GM19099 (cell line): Measurements from ENCODE around the gene NPAS3.

Experiments
- POLR2A ChIP-seq: IDR thresholded peaks from 3 replicates; pipeline ENCODE4 v1.6.1; 2011; ENCODE audit warnings: low read depth; ENCODE audit not compliant: insufficient read length; ENCODE audit errors: extremely low read depth

Gene NPAS3

DNA sequence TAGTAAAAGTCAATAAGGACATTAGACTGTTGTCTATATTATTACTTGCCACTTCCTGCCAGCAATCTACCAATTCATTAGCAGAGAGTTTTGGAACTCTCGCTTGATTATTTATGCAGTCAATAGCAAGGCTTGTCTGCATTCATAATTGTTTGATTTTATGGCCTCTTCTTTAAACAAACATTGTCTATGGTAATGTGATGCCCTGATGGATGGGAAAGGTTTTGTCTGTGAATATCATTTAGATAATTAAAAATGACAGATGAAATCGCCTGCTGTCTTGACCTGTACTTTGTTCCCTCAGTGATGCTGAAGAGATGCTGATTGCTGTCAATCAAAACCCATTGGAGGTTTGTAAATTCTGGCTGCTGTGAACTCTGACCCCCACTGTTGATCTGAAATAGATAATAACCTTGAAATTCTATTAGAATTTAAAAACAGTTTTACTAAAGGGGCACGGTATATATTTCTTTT lies 455.3 kb downstream of the NPAS3 start:
- TF ChIP-seq POLR2A, result no peak

DNA sequence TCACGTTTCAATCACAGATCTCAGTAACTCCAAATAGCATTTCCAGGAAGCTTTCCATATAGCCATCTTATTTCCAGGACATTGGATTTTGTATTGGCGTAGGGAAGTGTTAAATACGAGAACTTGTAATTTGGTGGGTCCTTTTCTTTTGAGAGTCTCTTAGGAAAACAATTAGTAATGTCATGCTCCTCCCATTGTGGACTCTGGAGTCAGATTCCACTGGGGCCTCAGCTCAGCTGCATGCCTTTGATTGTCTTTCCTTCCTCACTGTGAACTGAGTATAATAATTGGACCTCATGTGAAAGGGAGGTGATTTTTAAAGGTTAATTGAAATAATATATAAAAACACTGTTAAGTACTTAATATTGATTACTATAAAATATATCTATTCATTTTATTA lies 462.6 kb downstream of the NPAS3 start:
- TF ChIP-seq POLR2A, result no peak

DNA sequence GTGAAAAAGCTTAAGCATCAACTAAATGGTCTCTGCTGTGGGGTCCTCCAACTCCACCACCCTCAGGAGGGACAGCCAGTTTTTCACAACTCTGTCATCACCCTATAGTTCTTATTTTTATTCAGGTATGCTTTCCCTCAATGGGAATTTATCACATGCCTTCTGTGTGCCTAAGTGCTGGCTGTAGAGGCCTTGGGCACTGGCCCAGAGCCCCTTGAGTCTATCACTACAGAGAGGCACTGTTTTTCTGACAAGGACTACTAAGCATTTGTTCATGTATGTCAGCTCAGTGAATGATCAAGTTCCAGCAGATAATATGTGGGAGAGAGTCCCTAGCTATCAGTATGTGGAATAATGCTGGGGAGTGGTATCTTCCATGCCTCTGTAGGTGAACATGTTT lies 463.9 kb downstream of the NPAS3 start:
- TF ChIP-seq POLR2A, result no peak

DNA sequence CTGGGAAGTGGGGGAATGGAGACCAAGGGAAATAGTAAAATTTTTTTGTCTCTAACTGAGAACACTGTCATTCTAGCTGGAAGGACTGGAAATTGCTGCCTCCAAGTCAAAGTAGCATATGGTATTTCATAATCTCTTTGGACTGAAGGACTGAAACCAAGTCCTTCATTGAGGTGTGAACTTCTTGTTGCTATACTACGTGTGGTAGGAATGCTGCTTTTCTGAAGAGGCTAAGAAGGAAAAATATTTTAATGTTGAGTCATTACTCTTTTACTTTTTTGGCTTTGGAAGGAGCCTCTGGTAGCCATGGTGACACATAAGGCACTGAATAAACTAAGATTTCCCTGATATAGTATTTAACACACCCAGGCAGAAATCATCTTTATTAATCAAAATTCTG lies 465.4 kb downstream of the NPAS3 start:
- TF ChIP-seq POLR2A, result no peak

DNA sequence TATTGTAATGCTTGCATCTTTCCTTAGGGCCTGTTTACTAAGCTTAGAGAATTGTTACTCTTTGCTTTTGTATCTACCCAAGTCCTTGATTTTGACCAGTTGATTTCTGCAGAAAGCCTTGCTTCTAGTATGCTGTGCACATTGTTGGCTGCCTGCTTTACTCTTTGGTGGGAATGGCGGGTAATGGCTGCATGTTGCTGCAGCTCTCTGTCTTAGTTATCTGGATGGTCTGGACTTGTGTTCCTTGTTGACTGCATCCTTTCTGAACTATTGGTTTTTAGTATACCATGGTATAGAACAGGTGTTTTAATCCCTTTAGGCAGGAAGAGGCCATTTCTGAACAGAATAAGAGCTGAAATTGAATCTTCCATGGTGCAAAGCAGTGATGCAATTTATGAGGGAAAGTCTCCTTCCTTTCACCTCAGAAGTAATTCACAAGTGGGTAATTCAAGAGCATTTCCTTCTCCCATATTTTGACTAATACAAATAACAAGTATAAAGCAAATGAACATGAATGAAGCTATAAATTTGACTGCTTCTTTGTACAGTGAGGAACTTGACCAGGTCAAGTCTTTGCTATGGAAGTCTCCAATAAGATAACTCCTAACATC lies 466.4 kb downstream of the NPAS3 start:
- TF ChIP-seq POLR2A, result no peak

DNA sequence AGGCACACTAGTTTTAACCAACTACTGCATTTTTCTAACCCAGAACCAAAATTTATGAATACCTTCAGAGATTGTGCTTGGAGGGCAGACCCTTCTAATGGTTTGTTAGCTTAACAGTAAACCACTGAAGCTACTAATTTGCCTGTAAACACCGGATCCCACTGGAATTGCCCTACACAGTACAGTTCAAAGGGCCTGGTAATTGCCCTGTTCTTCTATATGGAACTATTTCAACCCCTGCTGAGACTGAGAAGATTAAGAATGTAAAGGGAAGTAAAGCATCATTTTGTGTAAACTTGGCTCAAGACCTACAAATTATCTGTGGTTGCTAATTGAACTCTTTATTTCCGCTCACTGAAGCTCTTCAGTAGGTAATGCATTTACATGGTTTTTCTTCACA lies 468.1 kb downstream of the NPAS3 start:
- TF ChIP-seq POLR2A, result no peak

DNA sequence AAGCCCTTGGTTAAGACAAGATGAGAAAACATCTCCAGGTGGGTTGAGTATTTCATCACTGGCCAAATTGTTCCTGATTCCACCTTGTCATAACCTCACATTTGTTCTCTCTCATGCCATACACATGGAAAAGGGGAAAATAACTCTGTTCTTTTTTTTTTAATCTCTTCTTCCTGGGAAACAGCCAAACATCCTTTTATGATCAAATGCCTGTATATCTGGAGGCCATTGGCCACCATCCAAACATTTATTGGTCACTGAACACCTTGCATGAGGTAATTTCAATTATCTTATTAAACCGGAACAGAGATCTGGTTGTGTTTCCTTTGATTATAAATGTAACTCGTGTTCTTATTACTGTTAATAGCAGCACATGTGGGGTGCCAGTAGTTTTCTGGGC lies 469.6 kb downstream of the NPAS3 start:
- no peak for TF ChIP-seq POLR2A

DNA sequence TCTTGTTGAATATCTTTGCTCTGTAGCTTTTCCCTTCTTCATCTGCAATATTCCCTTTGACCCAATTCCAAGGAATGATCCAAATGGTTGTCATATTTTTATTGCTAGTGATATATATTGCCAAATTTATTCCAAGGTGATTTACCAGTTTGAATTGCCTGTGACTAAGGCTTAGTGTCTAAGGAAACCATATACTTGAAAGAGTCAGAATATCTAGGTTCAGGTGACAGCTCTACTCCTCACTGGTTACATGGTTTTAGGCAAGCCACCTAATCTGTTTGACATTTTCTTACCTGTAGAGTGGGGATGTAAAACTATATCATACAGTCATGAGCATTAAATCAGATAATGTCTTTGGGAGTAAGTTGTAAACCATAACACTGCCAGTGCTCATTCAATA lies 473.8 kb downstream of the NPAS3 start:
- TF ChIP-seq POLR2A, result no peak

DNA sequence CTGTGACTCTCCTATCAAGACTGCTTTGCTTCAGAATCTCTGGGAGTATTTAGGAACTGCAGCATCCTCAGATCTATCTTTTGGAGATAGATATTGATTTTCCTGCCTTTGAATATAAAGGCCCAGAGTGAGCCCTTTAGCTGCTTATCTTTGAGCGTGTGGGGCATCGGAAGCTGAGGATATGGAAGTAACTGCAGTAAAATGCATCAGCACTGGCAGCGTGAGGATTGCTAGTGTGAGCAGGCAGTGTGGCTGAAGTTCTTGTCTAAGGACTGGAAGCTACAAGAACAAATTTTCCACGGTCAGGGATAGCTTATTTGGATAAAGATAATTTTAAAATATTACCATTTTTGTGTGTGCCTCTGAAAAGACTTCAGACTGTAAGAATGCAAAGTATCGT lies 474.7 kb downstream of the NPAS3 start:
- TF ChIP-seq POLR2A, result no peak

DNA sequence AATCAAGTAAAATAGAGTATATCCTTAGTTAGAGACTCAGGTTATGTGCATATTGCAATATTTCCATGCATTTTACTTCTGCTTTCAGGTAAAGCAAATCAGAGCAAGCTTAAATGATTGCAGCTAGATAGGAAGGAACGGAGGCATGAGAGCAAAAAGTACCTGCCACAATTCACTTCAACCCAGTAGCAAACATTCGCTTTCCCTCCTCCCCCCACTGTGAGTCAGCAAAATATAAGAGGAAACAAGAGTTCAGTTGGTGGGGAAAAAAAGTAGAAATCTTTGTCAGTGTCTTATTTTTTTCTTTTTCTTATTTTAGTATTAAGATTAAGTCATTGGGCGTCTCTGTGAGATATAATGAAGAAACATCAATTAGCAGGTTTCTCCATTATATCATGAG lies 475.4 kb downstream of the NPAS3 start:
- TF ChIP-seq POLR2A, result no peak

DNA sequence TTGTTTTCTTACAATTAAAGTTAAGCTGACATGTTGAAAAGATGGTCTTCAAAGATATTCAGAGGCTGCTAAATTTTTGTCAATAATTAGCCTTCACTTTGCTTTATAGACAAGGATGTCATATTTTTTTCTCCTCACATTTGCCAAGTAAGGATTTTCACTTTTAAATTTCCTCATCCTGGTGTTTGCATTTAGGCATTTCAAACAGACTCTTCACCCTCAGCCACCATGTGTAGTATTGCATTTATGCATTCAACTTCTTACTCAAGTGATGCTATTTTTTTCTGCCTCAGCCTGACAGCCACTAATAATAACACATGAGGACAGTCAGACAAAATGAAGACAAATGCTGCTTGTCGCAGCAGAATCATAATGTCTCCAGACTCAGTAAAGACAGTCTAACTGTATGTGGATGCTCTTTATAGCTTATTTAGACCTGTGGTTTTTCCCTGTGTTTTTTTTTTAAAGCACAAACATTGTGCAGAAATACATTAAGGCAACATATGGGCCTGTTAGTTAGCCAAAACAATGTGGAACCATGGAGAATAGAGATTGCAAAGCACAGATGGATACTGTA lies 481.5 kb downstream of the NPAS3 start:
- TF ChIP-seq POLR2A, result no peak

DNA sequence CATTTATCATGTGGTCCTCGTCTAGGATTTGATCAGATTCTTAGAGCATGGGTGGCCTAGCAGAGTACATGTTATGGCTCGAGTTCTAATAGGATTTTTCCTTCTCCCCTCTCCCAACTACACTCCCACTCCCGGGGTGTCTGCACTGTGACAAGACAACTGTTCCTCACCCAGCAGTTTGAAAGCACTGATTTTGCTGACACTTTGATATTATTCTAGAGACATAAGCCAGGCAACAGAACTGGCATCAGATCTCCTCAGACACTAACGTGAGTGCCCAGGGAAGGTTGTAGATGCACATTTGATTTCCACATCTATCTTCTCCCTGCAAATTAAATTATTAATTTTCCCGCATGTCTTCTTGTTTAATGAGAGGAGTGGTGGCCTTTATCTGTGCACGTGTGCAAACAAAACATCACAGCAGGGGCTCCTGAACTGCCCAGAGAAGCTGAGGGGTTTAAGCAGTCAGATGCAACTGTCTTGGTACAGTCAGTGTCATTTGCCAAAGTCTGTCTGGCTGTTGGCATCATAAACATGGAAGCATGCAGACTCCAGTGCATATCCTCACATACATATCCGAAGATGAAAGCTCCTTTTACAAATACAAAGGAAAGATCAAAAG lies 491.8 kb downstream of the NPAS3 start:
- no peak for TF ChIP-seq POLR2A

DNA sequence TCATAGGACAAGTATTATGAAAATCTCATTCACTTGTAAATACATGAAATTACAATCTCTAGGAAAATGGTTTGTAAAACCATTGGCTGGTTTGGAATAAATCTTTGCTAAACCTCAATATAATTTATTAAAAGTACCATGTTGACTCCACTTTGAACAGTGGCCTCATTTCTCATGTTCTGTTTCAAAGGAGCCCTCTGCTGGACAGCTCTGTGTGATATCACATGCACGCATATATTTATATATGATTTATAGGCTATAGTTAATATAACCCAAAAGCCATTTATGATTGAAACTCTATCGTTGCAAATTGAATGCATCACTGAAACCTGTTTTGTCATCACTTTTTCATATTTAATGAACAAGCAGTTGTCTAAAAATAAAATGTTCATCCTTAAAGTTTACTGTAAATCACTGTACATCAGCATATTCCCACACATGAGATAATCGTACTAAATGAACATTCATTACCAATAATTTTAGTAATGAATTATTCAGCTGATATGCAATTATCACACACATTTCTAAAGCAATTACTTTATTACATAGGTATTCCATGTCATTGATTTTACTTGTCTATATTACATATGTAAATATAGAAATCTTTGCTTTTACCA lies 493.8 kb downstream of the NPAS3 start:
- no peak for TF ChIP-seq POLR2A

DNA sequence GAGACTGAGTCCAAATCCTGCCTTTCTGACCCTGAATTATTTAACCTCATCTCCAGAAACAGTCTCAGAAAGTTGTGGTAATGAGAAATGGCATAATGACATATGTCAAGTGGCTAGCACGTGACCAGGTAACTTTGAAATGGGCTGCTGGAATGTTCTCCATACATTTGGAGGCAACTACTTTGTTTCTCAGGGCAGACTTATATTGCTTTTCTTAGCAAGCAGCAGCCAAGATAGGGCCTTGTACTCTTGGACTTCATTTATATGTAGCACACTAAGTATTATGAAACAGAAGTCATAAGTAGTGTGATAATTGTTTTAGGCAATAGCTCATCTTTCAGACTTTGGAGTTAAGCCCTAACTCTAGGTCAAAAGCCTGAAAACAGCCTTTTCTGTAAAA lies 494.7 kb downstream of the NPAS3 start:
- TF ChIP-seq POLR2A, result no peak

DNA sequence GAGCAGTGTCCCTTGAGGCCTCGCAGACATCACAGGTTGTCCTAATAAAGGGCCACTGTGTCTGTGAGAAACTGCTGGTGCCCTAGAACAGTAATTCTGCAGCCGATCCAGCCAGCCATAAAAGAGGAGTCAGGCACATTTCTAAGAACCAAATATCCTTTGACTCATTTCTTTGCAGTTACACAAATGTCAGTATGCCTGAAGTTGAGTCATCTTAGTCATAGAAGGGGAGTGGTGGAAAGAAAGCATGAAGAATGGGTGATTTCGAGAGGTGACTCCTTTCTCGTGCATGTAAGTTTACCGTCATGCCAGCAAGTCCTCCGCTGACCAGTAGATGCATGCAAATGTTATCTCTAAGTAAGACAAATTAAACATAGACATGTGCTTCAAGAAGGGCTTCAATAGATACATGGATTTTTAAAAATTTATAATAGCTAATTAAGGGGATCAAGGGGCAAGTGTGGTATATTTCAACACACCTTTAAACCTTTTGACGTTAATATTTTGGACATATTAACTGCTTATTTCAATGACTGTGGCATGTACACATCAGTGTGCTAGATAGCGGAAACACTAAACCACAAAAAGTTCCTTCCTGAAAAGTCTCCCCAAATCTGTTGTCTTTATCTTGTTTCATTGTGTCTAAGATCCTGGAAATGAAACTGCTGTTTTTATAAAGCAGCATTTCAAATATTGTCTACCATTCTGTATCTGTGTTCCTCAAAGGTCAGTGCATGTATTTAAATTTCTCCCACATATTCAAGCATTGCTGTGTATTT lies 497.4 kb downstream of the NPAS3 start:
- TF ChIP-seq POLR2A, result no peak
